A549 (cell line): Measurements from ENCODE around the gene SLC16A8. TPM values are rescaled to one million over a fixed set of nuclear protein-coding genes. Genes with fewer than 3 reads are reported as not detected.

ENCODE experiments used
- ATAC-seq, 2 experiments: fragments of 200-7000 bp in 1 of 2; fragments of >200 bp in 1 of 2; cut with Nextera tagmentation in 1 of 2; cut with Tn5 transposase in 1 of 2; 3 replicates each; pipeline versions ENCODE4 v1.8.0 to v1.9.1; 2018 to 2020; ENCODE audit warnings: mild to moderate bottlenecking in 1 of 2, moderate library complexity in 1 of 2
- CTCF ChIA-PET: fragments of 300-600 bp; sonication (Branson Sonifier 250); formaldehyde crosslinking; extraction: SDS; loops from one replicate; lab custom pipeline; 2021; ENCODE audit warnings: antibody characterized with exemption, inconsistent platforms; lab: Yijun Ruan, JAX
- POLR2A ChIA-PET: fragments of 350-600 bp; formaldehyde crosslinking; extraction: SDS; loops from one replicate; lab custom pipeline; 2021; ENCODE audit warnings: antibody characterized with exemption, inconsistent platforms; lab: Yijun Ruan, JAX
- DNase-seq, 2 experiments: peaks; one replicate each; pipeline versions ENCODE4 v3.0.0 to v3.0.0-alpha.2; 2011 to 2016; ENCODE audit warnings: low read depth in 1 of 2, low spot score in 1 of 2
- FAIRE-seq: peaks from 2 replicates; lab custom pipeline; 2011; peaks lifted over from hg19 to GRCh38; lab: Jason Lieb, UNC
- H3K27ac ChIP-seq, 2 experiments: fragments of >200 bp; sonication (Bioruptor Twin); formaldehyde crosslinking; 3 replicates each; pipeline ENCODE4 v1.5.1; 2016 to 2017
- H3K4me1 ChIP-seq: fragments of >200 bp; sonication (Bioruptor Twin); formaldehyde crosslinking; 3 replicates; pipeline ENCODE4 v1.6.1; 2016
- H3K4me2 ChIP-seq: fragments of >200 bp; sonication (Bioruptor Twin); formaldehyde crosslinking; 3 replicates; pipeline ENCODE4 v1.6.1; 2016
- H3K4me3 ChIP-seq: fragments of >200 bp; sonication (Bioruptor Twin); formaldehyde crosslinking; 3 replicates; pipeline ENCODE4 v1.5.1; 2016
- H3K9me3 ChIP-seq: fragments of >200 bp; sonication (Bioruptor Twin); formaldehyde crosslinking; 3 replicates; pipeline ENCODE4 v1.6.1; 2016
- BCL3 ChIP-seq: fragments of >200 bp; sonication (Bioruptor Twin); formaldehyde crosslinking; IDR thresholded peaks from 3 replicates; pipeline ENCODE4 v1.6.1; 2016
- BHLHE40 ChIP-seq: IDR thresholded peaks from 2 replicates; pipeline ENCODE4 v1.6.1; 2012; ENCODE audit warnings: low read depth, low read length, inconsistent platforms
- CEBPB ChIP-seq, 2 experiments: fragments of >200 bp in 1 of 2; sonication (Bioruptor Twin) in 1 of 2; formaldehyde crosslinking in 1 of 2; IDR thresholded peaks; 2 replicates each; pipeline ENCODE4 v1.6.1; 2012 to 2016
- CHD2 ChIP-seq: fragments of 150-350 bp; IDR thresholded peaks from 2 replicates; pipeline ENCODE4 v1.6.1; 2014; ENCODE audit warnings: low read length; ENCODE audit not compliant: partially characterized antibody
- CTCF ChIP-seq: fragments of >200 bp; sonication (Bioruptor Twin); formaldehyde crosslinking; IDR thresholded peaks from 3 replicates; pipeline ENCODE4 v1.5.1; 2016
- E2F6 ChIP-seq: IDR thresholded peaks from 2 replicates; pipeline ENCODE4 v1.6.1; 2012; ENCODE audit warnings: low read depth, borderline replicate concordance
- EHF ChIP-seq: fragments of 250-450 bp; sonication (Bioruptor Pico); IDR thresholded peaks from 2 replicates; pipeline ENCODE4 v1.5.0; 2020; ENCODE audit warnings: mild to moderate bottlenecking
- EP300 ChIP-seq, 2 experiments: fragments of >200 bp; sonication (Bioruptor Twin); formaldehyde crosslinking; IDR thresholded peaks; 2 replicates in 1 of 2; 3 replicates in 1 of 2; pipeline ENCODE4 v1.6.1; 2016 to 2017
- FOSB ChIP-seq: fragments of 250-450 bp; sonication (Bioruptor Pico); IDR thresholded peaks from 2 replicates; pipeline ENCODE4 v1.5.0; 2020; ENCODE audit warnings: mild to moderate bottlenecking, moderate library complexity
- HDAC2 ChIP-seq: fragments of 200-600 bp; sonication (generic); IDR thresholded peaks from 2 replicates; pipeline ENCODE4 v1.6.1; 2016
- HEYL ChIP-seq: fragments of 250-450 bp; sonication (Bioruptor Pico); IDR thresholded peaks from 2 replicates; pipeline ENCODE4 v1.8.0; 2021; ENCODE audit warnings: mild to moderate bottlenecking, moderate library complexity
- HOXB13 ChIP-seq: fragments of 250-450 bp; sonication (Bioruptor Pico); IDR thresholded peaks from 2 replicates; pipeline ENCODE4 v1.5.0; 2020; ENCODE audit warnings: low read depth, mild to moderate bottlenecking, moderate library complexity
- MAFK ChIP-seq: fragments of 450-650 bp; IDR thresholded peaks from 2 replicates; pipeline ENCODE4 v1.6.1; 2014; ENCODE audit not compliant: partially characterized antibody
- MAX ChIP-seq: IDR thresholded peaks from 2 replicates; pipeline ENCODE4 v1.6.1; 2012
- MAZ ChIP-seq: fragments of 150-350 bp; IDR thresholded peaks from 2 replicates; pipeline ENCODE4 v1.6.1; 2014; ENCODE audit warnings: antibody characterized with exemption, low read depth, low read length, borderline replicate concordance
- MYC ChIP-seq: IDR thresholded peaks from 2 replicates; pipeline ENCODE4 v1.6.1; 2012; ENCODE audit warnings: mild to moderate bottlenecking, inconsistent platforms, low read length, improper control_type of control experiment, borderline replicate concordance
- NFE2L2 ChIP-seq: fragments of 150-350 bp; conservative IDR thresholded peaks from 2 replicates; pipeline ENCODE4 v1.6.1; 2014; ENCODE audit warnings: low read length
- NR3C1 ChIP-seq: fragments of >200 bp; sonication (Bioruptor Twin); formaldehyde crosslinking; IDR thresholded peaks from 3 replicates; pipeline ENCODE4 v1.6.1; 2017
- PBX3 ChIP-seq: IDR thresholded peaks from 2 replicates; pipeline ENCODE4 v1.6.1; 2012
- POLR2A ChIP-seq: IDR thresholded peaks from 2 replicates; pipeline ENCODE4 v1.6.1; 2012; ENCODE audit warnings: mild to moderate bottlenecking, low read length
- POLR2AphosphoS2 ChIP-seq: conservative IDR thresholded peaks from 2 replicates; pipeline ENCODE4 v1.6.1; 2012; ENCODE audit warnings: low read length, improper control_type of control experiment, inconsistent platforms
- RAD21 ChIP-seq, 2 experiments: fragments of >200 bp in 1 of 2; sonication (Bioruptor Twin) in 1 of 2; formaldehyde crosslinking in 1 of 2; IDR thresholded peaks in 1 of 2; conservative IDR thresholded peaks in 1 of 2; 2 replicates in 1 of 2; 3 replicates in 1 of 2; pipeline ENCODE4 v1.6.1; 2012 to 2018; ENCODE audit warnings: inconsistent platforms in 1 of 2
- RCOR1 ChIP-seq: fragments of 150-350 bp; IDR thresholded peaks from 2 replicates; pipeline ENCODE4 v1.6.1; 2014; ENCODE audit warnings: antibody characterized with exemption, low read length, low read depth
- SMC3 ChIP-seq: fragments of >200 bp; sonication (Bioruptor Twin); formaldehyde crosslinking; IDR thresholded peaks from 3 replicates; pipeline ENCODE4 v1.6.1; 2018; ENCODE audit warnings: inconsistent platforms
- SREBF2 ChIP-seq: fragments of 450-650 bp; IDR thresholded peaks from 2 replicates; pipeline ENCODE4 v1.6.1; 2014; ENCODE audit warnings: mild to moderate bottlenecking, moderate library complexity
- TFCP2L1 ChIP-seq: fragments of 250-450 bp; sonication (Bioruptor Pico); IDR thresholded peaks from 2 replicates; pipeline ENCODE4 v1.5.0; 2021; ENCODE audit warnings: mild to moderate bottlenecking
- ZC3H11A ChIP-seq: fragments of 450-650 bp; IDR thresholded peaks from 2 replicates; pipeline ENCODE4 v1.6.1; 2014; ENCODE audit warnings: antibody characterized with exemption, mild to moderate bottlenecking
- ZFP36 ChIP-seq: fragments of 450-650 bp; IDR thresholded peaks from 2 replicates; pipeline ENCODE4 v1.6.1; 2014; ENCODE audit warnings: borderline replicate concordance; ENCODE audit not compliant: partially characterized antibody
- ZSCAN20 ChIP-seq: fragments of 250-450 bp; sonication (Bioruptor Pico); IDR thresholded peaks from 2 replicates; pipeline ENCODE4 v1.8.0; 2022; ENCODE audit warnings: mild to moderate bottlenecking, moderate library complexity
- WGBS: methylation state at CpG from one replicate; pipeline ENCODE4 v1.1.6; 2017; ENCODE audit errors: missing lambda C conversion rate; 5-methylcytosine and 5-hydroxymethylcytosine counted together
- polyA plus RNA-seq, 4 experiments: library from polyadenylated mRNA; depleted of rRNA in 3 of 4; stranded (reverse); fragments of >200 nt; fragmentation: RNase III in 1 of 4; extraction: RNeasy Plus Mini Kit Qiagen cat#74134 plus additional on column Dnase treatment in 1 of 4; gene quantifications; 2 replicates in 3 of 4; 3 replicates in 1 of 4; pipeline ENCODE4 v1.2.3, GENCODE V29; 2011 to 2017

The SLC16A8 gene
- polyA plus RNA-seq, 2 of the 4 experiments (the other 2 are of a cell fraction): not detected

GRCh38 chr22:38030311-38031133, 53.5 kb downstream of the SLC16A8 start:
- no peak for DNase-seq
- H3K4me1 ChIP-seq: peaks cover 32% of the 10 kb centered on the region
- H3K4me3 ChIP-seq: no peak overlapping the region
- no peak for FAIRE-seq
- ChIA-PET POLR2A (no interaction called here), CTCF (interaction anchor here (2.1 kb wide), 1 partner anchor 22 kb away, joined by 6 read pairs; no protein-coding TSS in a partner anchor)
- no peak for TF ChIP-seq CTCF
- TF ChIP-seq POLR2A: no peak
- TF ChIP-seq RAD21 (conservative IDR thresholded peaks at IDR 0.05 in 1 of 2, IDR thresholded peaks at IDR 0.05 in 1 of 2): no peak
- no peak for TF ChIP-seq SREBF2
- no peak for TF ChIP-seq ZFP36
- TF ChIP-seq MAFK: no peak
- no peak for TF ChIP-seq CEBPB (IDR thresholded peaks at IDR 0.05)
- no peaks in the 10 kb centered on the region for H3K9me3 ChIP-seq
- no peak overlapping the region for H3K27ac ChIP-seq
- no peak overlapping the region for H3K4me2 ChIP-seq
- no peak for ATAC-seq
- 83% methylated on average over 8 of the region's 16 CpGs for WGBS

- ChIA-PET CTCF (interaction anchor here (0.9 to 2.1 kb wide), 2 partner anchors 13 to 22 kb away, joined by 3 to 6 read pairs; no protein-coding TSS in a partner anchor), POLR2A (no interaction called here)
- no peaks in the 10 kb centered on the region for H3K9me3 ChIP-seq
- WGBS: 64% methylated on average over 5 of the region's 5 CpGs
- FAIRE-seq (no peak), ATAC-seq (no peak), DNase-seq (no peak)
- no peak overlapping the region for H3K27ac ChIP-seq
- TF ChIP-seq SMC3 (no peak), MYC (no peak), NFE2L2 (no peak), POLR2AphosphoS2 (no peak), ZC3H11A (no peak), BCL3 (no peak), PBX3 (no peak), EHF (CRISPR knock-in tag) (no peak), MAZ (no peak), SREBF2 (no peak), BHLHE40 (no peak), NR3C1 (no peak), HOXB13 (CRISPR knock-in tag) (no peak), HDAC2 (no peak)
- peaks cover 27% of the 10 kb centered on the region for H3K4me1 ChIP-seq
- no peak overlapping the region for H3K4me3 ChIP-seq
- H3K4me2 ChIP-seq: no peak overlapping the region
These were observed 54.1 kb downstream of the SLC16A8 start for GRCh38 chr22:38029901-38030300.

GRCh38 chr22:38029370-38029769, 54.6 kb downstream of the SLC16A8 start:
- no peak for DNase-seq
- no peaks in the 10 kb centered on the region for H3K9me3 ChIP-seq
- H3K27ac ChIP-seq: no peak overlapping the region
- ChIA-PET POLR2A (no interaction called here), CTCF (interaction anchor here (0.6 to 2.1 kb wide), 3 partner anchors 12 to 36 kb away, joined by 3 to 6 read pairs (median 3); no protein-coding TSS in a partner anchor)
- H3K4me1 ChIP-seq: peaks cover 21% of the 10 kb centered on the region
- no peak overlapping the region for H3K4me3 ChIP-seq
- no peak for FAIRE-seq
- H3K4me2 ChIP-seq: no peak overlapping the region
- ATAC-seq: no peak
- TF ChIP-seq HEYL (CRISPR knock-in tag) (no peak), CHD2 (no peak), ZSCAN20 (CRISPR knock-in tag) (no peak), ZFP36 (no peak), SREBF2 (no peak), TFCP2L1 (CRISPR knock-in tag) (no peak), EP300 (IDR thresholded peaks at IDR 0.05) (no peak), E2F6 (no peak), MAZ (no peak), FOSB (no peak), BCL3 (no peak), MAX (no peak), RCOR1 (no peak), HDAC2 (no peak)
